T-helper 2 cell treated with Interferon-gamma antibody and Interleukin-4, amounts not matched to agents 100 ng/mL and 5 ng/mL, for 36 hours (primary cell): ENCODE measurements around the gene PTCSC3. TPM values are rescaled to one million over a fixed set of nuclear protein-coding genes. Genes with fewer than 3 reads are reported as not detected.

Source experiments
- intact Hi-C: fragments of 100-400 bp; cut with micrococcal nuclease; formaldehyde crosslinking; loops from one replicate; pipeline ENCODE4 v1.15.1; 2023
- total RNA-seq: library from RNA; stranded (reverse); gene quantifications from 2 replicates; pipeline ENCODE4 v1.2.3, GENCODE V29; 2022

Gene PTCSC3
- total RNA-seq, 1 donor from 2014 or later: not detected

- intact Hi-C loops: no loop called here
Observed at GRCh38 chr14:36085861-36086260, 90.7 kb downstream of the PTCSC3 start.

Other genes with a start within 250 kb of the PTCSC3 start
- 21.8 and 24.4 TPM in 2 replicates for gene MBIP, start 143.9 kb upstream of the PTCSC3 start, total RNA-seq